ENCODE data around the gene RNGTT.
"Not testable (repeated sequence)": the region's sequence is repeated elsewhere in the genome, so short reads cannot be mapped to it uniquely, and the experiment has no call there.

RNGTT gene

GRCh38 chr6:88908598-88909548 is 54.5 kb downstream of the RNGTT start:
- DNase-seq = no peak

- DNase-seq = not testable (repeated sequence)
Measured at GRCh38 chr6:88907148-88907547, 56.3 kb downstream of the RNGTT start.

GRCh38 chr6:88899569-88900316 is 63.7 kb downstream of the RNGTT start:
- no peak for DNase-seq

GRCh38 chr6:88895911-88896310 is 67.5 kb downstream of the RNGTT start:
- no peak for DNase-seq

- DNase-seq = no peak
Measured at GRCh38 chr6:88890860-88891845, 72.3 kb downstream of the RNGTT start.

- DNase-seq = no peak
Measured at GRCh38 chr6:88890394-88890793, 73.0 kb downstream of the RNGTT start.

DNA sequence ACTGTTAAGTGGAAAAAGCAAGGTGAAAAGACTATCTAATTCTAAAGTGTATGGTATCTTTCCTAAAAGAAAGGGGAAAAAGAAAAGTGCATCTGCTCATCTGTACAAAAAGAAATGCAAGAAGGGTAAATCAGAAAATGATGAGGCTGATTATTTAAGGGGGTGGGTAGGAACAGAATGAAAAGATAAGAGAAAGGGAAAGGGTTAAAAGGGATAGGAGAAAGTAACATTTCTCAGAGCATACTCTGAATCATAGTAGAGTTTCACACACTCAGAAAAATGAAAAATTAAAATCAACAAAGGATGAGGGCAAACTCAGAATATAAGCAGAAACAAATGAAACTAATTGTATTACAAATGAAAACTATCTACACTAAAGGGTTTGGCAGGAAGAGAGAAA is 79.1 kb downstream of the RNGTT start:
- no peak for DNase-seq

DNA sequence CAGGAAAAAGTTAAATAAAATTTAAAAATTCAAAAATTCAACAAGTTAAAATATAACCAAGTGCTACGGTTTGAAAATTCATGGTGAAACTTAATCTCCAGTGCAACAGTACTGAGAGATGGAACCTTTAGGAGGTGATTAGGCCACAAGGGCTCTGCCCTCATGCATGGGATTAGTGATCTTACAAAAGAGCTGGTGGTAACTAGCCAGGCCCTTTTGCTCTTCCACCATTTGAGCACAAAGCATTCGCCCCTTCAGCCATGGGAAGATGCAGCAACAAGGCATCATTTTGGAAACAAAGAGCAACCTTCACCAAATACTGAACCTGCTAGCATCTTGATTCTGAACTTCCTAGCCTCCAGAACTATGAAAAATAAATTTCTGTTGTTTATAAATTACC is 80.9 kb downstream of the RNGTT start:
- no peak for DNase-seq

GRCh38 chr6:88881451-88881850 is 82.0 kb downstream of the RNGTT start:
- DNase-seq = no peak

GRCh38 chr6:88880021-88880420 is 83.4 kb downstream of the RNGTT start:
- no peak for DNase-seq

- DNase-seq = no peak
Measured at GRCh38 chr6:88877893-88878292, 85.5 kb downstream of the RNGTT start.

DNA sequence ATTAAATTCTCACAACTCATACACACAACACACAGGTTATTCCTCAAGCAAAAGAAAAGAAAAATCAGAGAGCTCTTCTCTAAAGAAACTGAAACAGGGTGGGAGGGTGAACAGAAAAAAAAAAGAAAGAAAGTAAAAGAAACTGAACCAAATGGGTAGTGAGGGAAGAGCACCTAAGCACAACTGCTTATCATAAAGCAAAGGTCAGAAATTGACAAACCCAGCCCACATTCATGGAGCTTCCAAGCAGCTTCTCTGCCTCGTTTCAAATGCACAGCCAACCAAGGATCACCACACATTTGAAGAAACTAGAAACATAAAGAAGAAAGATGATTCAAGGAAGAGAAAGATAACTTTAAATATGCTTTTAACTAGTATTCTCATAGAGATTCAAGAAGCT is 90.5 kb downstream of the RNGTT start:
- DNase-seq = no peak

- no peak for DNase-seq
Measured at GRCh38 chr6:88871498-88871897, 91.9 kb downstream of the RNGTT start.

DNA sequence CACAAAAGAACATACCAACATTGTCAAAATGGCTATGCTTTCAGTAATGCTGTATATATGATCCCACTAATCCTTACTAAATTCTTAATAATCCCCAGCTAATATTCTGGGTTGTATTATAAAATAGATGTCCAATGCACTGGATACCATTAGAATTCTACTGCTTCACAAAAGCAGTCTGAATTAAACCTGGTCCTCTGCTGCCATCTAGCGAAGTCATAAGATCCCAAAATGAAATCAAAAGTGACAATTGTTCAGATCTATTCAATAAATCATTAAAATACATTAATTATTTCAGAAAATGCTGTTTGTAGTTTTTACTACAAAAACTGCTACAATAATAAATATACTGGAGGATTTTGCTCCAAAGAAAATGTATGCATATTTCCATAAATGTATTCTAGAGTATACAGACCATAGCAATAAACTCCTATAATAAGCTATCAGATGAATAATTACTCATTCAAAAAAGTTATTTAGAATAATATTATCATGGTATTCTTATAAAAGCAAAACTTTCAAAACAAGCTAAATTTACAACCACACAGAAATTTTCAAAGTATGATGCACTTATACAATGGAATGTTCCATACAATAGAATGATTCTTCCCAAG is 92.6 kb downstream of the RNGTT start:
- peak; percentile 43 for DNase-seq

- no peak for DNase-seq
Measured at GRCh38 chr6:88869263-88870020, 94.0 kb downstream of the RNGTT start.

DNA sequence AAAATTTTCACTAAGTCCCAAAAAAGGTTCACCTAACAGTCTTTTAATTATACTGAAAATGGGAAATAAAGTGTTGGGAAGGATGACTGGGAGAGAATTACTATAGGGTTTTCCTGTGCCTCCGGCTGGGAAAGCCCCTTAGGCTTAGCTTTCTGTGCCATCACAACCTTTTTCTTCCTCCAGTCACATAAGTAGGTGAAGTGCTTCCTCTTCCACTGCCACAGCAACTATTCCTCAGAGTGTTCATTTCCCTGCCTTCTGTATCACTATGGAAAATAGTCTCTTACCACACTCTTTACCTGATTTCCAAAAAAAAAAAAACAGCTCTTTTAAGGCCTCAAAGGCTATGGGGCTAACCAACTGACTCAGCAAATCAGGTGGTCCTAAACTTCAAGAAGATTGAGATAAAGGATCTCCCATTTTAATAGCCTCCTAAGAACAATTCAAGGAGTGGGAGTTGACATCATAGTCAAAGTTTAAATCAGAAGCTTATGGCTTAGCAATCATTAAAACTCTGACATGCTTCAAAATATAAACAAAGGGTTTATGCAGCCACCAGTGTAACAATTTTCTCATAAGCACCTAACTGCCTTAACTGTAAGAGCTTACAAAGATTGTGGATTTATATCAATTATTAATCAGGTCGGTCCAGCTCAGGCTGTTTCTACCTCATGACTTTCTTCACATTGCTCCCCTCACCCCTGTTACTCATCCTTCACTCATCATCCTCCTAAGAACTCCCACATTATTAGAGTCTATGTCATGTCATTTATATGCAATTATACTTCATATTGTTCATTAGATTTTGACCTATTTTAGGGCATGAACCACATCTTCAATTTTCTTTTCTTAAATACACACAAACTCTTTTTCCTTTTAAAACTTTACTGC is 95.3 kb downstream of the RNGTT start:
- no peak for DNase-seq

- DNase-seq = no peak
Measured at GRCh38 chr6:88866856-88867255, 96.6 kb downstream of the RNGTT start.

GRCh38 chr6:88865275-88865674 is 98.1 kb downstream of the RNGTT start:
- no peak for DNase-seq

DNA sequence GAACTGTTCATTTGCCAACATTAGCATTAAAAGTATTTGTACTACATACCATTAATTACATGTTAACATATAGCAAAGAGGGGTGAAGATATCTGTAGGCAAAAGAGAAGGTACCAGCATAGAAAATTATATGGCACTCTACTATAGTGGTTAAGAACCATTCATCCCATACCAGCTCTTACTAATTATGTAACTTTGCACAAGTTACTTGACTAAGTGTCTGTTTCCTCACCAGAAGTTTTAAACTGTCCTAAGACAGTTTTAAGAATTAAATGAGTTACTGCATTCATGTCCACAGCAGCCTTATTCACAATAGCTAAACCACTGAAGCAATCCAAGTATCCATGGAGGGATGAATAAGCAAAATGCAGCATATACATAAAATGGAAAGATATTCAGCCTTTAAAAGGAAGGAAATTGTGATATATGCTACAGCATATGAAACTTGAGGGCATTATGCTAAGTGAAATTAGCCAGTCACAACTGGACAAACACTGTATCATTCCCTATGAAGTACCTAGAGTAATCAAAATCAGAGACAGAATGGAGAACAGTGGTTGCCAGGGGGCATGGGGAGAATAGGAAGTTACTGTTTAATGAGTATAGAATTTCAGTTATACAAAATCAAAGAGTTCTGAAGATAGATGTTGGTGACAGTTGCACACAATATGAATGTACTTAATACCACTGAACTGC is 98.9 kb downstream of the RNGTT start:
- peak; percentile 26 for DNase-seq

- no peak for DNase-seq
Measured at GRCh38 chr6:88860310-88860709, 103.1 kb downstream of the RNGTT start.
